HG03442 (cell line): ENCODE data around the gene LIN28A.
"Not testable (repeated sequence)": the region's sequence is repeated elsewhere in the genome, so short reads cannot be mapped to it uniquely, and the experiment has no call there.

ENCODE experiments used
- ATAC-seq: cut with Tn5 transposase; IDR thresholded peaks from one replicate; pipeline ENCODE4 v1.9.1; 2021; ENCODE audit warnings: mild to moderate bottlenecking, moderate library complexity; ENCODE audit not compliant: unreplicated experiment

LIN28A gene

GRCh38 chr1:26410706-26411623 lies at the start of gene LIN28A:
Gene LIN28A, plus strand, starts transcription at chr1:26410817. Its CDS starts 75 bp downstream, at chr1:26410892.
- no peak for ATAC-seq

GRCh38 chr1:26361605-26362122 lies 49.0 kb upstream of the LIN28A start:
- ATAC-seq: no peak

- no peak for ATAC-seq
Observed at GRCh38 chr1:26362331-26362730, 48.3 kb upstream of the LIN28A start.

- peak; percentile 43 for ATAC-seq
Observed at GRCh38 chr1:26363549-26364448, 46.8 kb upstream of the LIN28A start.

- ATAC-seq: no peak
Observed at GRCh38 chr1:26364956-26365355, 45.7 kb upstream of the LIN28A start.

- ATAC-seq: no peak
Observed at GRCh38 chr1:26367441-26367840, 43.2 kb upstream of the LIN28A start.

GRCh38 chr1:26368006-26368405 lies 42.6 kb upstream of the LIN28A start:
- ATAC-seq: no peak

- no peak for ATAC-seq
Observed at GRCh38 chr1:26368486-26368885, 42.1 kb upstream of the LIN28A start.

GRCh38 chr1:26370591-26371382 lies 39.8 kb upstream of the LIN28A start:
- no peak for ATAC-seq

- no peak for ATAC-seq
Observed at GRCh38 chr1:26372039-26372438, 38.6 kb upstream of the LIN28A start.

GRCh38 chr1:26372611-26373010 lies 38.0 kb upstream of the LIN28A start, which contains the start of gene ZNF683:
Gene ZNF683, minus strand, starts transcription at chr1:26372750. Its CDS starts 4,179 bp downstream, at chr1:26368571.
- ATAC-seq: not testable (repeated sequence)

GRCh38 chr1:26373281-26373680 lies 37.3 kb upstream of the LIN28A start:
- ATAC-seq: no peak

GRCh38 chr1:26373789-26374188 lies 36.8 kb upstream of the LIN28A start:
- no peak for ATAC-seq

GRCh38 chr1:26374361-26374760 lies 36.3 kb upstream of the LIN28A start:
- ATAC-seq: not testable (repeated sequence)

GRCh38 chr1:26375081-26375480 lies 35.5 kb upstream of the LIN28A start:
- ATAC-seq: no peak

GRCh38 chr1:26376050-26376449 lies 34.6 kb upstream of the LIN28A start:
- ATAC-seq: no peak

- peak; percentile 88 for ATAC-seq
Observed at GRCh38 chr1:26378088-26378878, 32.3 kb upstream of the LIN28A start.

GRCh38 chr1:26378879-26379251 lies 31.8 kb upstream of the LIN28A start:
- ATAC-seq: no peak

GRCh38 chr1:26384076-26384475 lies 26.5 kb upstream of the LIN28A start:
- ATAC-seq: no peak

- not testable (repeated sequence) for ATAC-seq
Observed at GRCh38 chr1:26385063-26385462, 25.6 kb upstream of the LIN28A start.
